Measurements from ENCODE around the gene RAF1. TPM values are rescaled to one million over a fixed set of nuclear protein-coding genes. Genes with fewer than 3 reads are reported as not detected.

Gene RAF1
- 87.3 and 90.3 TPM in 2 replicates for total RNA-seq
- long read RNA-seq, transcript RAF1-201 (17 exons, 3,300 nt) = major isoform, 446 of 587 reads
- long read RNA-seq, transcript RAF1-203 (16 exons, 2,354 nt) = minor isoform, 19 of 587 reads
- long read RNA-seq, partial matches to known transcripts = 38 of 587 reads
- long read RNA-seq, other reads (novel, unspliced or antisense) = 81 of 587 reads

DNA sequence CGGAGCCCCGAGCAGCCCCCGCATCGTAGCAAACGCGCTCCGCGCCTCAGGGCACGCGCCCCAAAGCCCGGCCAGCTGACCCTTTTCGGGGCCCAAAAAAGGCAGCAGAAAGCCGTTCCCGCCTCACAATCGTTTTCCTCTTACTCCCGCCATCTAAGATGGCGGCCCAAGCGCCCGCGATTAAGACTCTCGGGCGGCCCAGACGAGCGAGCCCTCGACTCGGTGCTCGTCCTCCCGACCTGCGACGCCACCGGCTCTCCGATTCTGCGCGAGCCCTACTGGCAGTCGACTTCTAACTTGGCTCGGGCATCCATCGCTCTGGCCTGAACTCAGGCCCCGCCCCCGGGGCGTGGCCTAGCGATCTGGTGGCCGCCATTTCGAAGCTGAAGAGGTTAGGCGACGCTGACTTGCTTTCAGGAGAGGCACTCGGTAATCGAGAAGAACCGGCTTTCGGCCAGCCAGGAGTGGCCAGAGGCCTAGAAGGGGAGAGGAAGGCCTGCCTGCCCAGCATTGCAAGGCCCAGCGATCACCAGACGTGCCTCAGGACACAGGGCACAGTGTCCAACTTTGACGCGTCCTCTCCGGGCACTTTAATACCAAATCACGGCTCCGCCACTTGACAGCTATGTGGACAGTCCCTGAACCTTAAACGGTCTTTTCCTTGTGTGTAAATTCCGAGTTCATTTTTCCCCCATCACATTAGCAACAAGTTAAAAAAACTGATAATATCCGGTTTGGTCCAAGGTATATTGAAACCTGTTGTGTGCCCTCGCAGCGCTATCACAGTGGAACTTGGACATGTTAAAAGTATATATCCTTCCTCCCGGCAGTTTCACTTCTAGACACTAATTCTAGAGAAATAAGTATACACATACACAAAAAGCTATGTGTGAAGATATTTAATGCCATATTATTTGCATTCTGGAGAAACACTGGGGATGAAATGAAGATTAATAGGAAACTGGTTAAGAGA lies at the start of gene RAF1:
Gene RAF1 (minus strand): TSS at position 182 of the 973 bp plus-strand sequence. CDS start 45,396 bp downstream, outside the sequence.
- DNase-seq (ENCODE audit: extremely low spot score, unreplicated experiment) = peak; percentile 99
- H3K27ac Mint-ChIP-seq (ENCODE audit: unreplicated experiment) = peak within 1 kb of the TSS; percentile 99
- no peaks in the 10 kb centered on the region for H3K36me3 Mint-ChIP-seq (ENCODE audit: unreplicated experiment)
- TF ChIP-seq, protein P1, sequence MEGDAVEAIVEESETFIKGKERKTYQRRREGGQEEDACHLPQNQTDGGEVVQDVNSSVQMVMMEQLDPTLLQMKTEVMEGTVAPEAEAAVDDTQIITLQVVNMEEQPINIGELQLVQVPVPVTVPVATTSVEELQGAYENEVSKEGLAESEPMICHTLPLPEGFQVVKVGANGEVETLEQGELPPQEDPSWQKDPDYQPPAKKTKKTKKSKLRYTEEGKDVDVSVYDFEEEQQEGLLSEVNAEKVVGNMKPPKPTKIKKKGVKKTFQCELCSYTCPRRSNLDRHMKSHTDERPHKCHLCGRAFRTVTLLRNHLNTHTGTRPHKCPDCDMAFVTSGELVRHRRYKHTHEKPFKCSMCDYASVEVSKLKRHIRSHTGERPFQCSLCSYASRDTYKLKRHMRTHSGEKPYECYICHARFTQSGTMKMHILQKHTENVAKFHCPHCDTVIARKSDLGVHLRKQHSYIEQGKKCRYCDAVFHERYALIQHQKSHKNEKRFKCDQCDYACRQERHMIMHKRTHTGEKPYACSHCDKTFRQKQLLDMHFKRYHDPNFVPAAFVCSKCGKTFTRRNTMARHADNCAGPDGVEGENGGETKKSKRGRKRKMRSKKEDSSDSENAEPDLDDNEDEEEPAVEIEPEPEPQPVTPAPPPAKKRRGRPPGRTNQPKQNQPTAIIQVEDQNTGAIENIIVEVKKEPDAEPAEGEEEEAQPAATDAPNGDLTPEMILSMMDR (IDR thresholded peaks at IDR 0.05) = no peak
- H3K4me1 Mint-ChIP-seq (ENCODE audit: unreplicated experiment) = peaks cover 39% of the 10 kb centered on the region
- peak within 1 kb of the TSS; percentile 96 for H3K4me3 Mint-ChIP-seq (ENCODE audit: unreplicated experiment)
- no peaks in the 10 kb centered on the region for H3K27me3 Mint-ChIP-seq (ENCODE audit: unreplicated experiment)
- no peaks in the 10 kb centered on the region for H3K9me3 Mint-ChIP-seq (ENCODE audit: unreplicated experiment)

GRCh38 chr3:12710062-12710461 lies 46.1 kb upstream of the RAF1 start:
- TF ChIP-seq, protein P1 (IDR thresholded peaks at IDR 0.05) = no peak
- H3K9me3 Mint-ChIP-seq (ENCODE audit: unreplicated experiment) = no peaks in the 10 kb centered on the region
- no peak overlapping the region for H3K27ac Mint-ChIP-seq (ENCODE audit: unreplicated experiment)
- no peaks in the 10 kb centered on the region for H3K36me3 Mint-ChIP-seq (ENCODE audit: unreplicated experiment)
- H3K4me3 Mint-ChIP-seq (ENCODE audit: unreplicated experiment) = no peak overlapping the region
- H3K4me1 Mint-ChIP-seq (ENCODE audit: unreplicated experiment) = peaks cover 11% of the 10 kb centered on the region
- no peak for DNase-seq (ENCODE audit: extremely low spot score, unreplicated experiment)
- H3K27me3 Mint-ChIP-seq (ENCODE audit: unreplicated experiment) = peaks cover 10% of the 10 kb centered on the region

GRCh38 chr3:12709334-12709733 lies 45.4 kb upstream of the RAF1 start:
- no peak for DNase-seq (ENCODE audit: extremely low spot score, unreplicated experiment)
- H3K4me1 Mint-ChIP-seq (ENCODE audit: unreplicated experiment) = peaks cover 11% of the 10 kb centered on the region
- no peak overlapping the region for H3K27ac Mint-ChIP-seq (ENCODE audit: unreplicated experiment)
- no peaks in the 10 kb centered on the region for H3K9me3 Mint-ChIP-seq (ENCODE audit: unreplicated experiment)
- H3K4me3 Mint-ChIP-seq (ENCODE audit: unreplicated experiment) = no peak overlapping the region
- TF ChIP-seq, protein P1 (IDR thresholded peaks at IDR 0.05) = no peak
- no peaks in the 10 kb centered on the region for H3K36me3 Mint-ChIP-seq (ENCODE audit: unreplicated experiment)
- peaks cover 10% of the 10 kb centered on the region for H3K27me3 Mint-ChIP-seq (ENCODE audit: unreplicated experiment)

GRCh38 chr3:12708584-12709192 lies 44.8 kb upstream of the RAF1 start:
- Mint-ChIP-seq H3K36me3 (ENCODE audit: unreplicated experiment) (no peaks in the 10 kb centered on the region), H3K4me1 (ENCODE audit: unreplicated experiment) (peaks cover 11% of the 10 kb centered on the region), H3K27me3 (ENCODE audit: unreplicated experiment) (peaks cover 10% of the 10 kb centered on the region), H3K4me3 (ENCODE audit: unreplicated experiment) (no peak overlapping the region), H3K9me3 (ENCODE audit: unreplicated experiment) (no peaks in the 10 kb centered on the region), H3K27ac (ENCODE audit: unreplicated experiment) (no peak overlapping the region)
- peak; percentile 88 for DNase-seq (ENCODE audit: extremely low spot score, unreplicated experiment)
- TF ChIP-seq, protein P1 (IDR thresholded peaks at IDR 0.05) = peak; percentile 27
